GM12873 (cell line): Measurements from ENCODE around the gene ZC3HAV1.

Source experiments
- TF ChIP-seq, protein P1 (sequence below): IDR thresholded peaks from 2 replicates; pipeline ENCODE4 v1.5.1; 2012; ENCODE audit warnings: low read depth, mild to moderate bottlenecking, moderate library complexity, low read length, control low read depth; ENCODE audit not compliant: insufficient read depth; ENCODE audit errors: missing control alignments

The ZC3HAV1 gene

DNA sequence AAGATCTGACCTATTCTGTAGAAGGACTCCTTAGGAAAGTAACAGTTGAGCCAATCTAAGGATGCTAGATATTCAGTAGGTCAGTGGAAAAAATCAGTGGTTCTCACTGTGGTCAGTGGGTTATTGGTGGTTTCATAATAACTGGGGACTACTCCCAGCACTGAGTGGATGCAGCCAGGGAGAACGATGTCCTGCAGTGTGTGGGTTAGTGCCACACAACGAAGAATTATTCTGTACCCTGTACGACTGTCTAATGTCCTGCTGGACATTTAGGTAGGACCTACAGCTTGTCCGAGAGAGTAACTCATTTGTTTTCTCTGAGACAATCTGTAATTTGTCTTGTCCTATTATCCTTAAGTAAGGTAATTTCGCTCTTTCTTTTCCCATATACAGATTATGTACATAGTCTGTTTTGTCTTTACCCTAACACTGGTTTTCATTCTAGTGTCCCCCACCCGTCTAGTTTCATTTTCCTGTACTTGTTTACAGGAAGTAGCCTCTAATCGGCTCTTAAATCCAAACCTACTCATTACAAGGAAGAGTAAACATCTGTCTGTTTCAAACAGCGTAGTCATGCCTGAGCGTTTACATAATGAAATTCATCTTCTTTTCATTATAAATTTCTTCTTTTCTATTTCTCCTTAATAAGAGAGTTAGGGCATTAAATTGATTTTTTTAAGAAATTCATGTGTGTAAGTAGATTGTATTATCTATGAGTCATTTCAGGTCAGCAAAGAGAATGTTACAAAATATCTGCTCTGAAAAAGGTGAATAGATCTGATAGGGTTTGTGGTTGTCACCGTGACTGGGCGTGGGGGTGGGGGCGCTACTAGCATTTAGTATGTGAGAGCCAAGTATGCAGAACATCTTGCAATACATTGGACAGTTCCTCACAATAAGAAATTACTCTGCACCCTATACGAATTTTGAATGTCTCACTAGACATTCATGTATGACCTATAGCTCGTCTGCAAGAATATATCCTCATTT lies 65.4 kb downstream of the ZC3HAV1 start:
- TF ChIP-seq, protein P1, sequence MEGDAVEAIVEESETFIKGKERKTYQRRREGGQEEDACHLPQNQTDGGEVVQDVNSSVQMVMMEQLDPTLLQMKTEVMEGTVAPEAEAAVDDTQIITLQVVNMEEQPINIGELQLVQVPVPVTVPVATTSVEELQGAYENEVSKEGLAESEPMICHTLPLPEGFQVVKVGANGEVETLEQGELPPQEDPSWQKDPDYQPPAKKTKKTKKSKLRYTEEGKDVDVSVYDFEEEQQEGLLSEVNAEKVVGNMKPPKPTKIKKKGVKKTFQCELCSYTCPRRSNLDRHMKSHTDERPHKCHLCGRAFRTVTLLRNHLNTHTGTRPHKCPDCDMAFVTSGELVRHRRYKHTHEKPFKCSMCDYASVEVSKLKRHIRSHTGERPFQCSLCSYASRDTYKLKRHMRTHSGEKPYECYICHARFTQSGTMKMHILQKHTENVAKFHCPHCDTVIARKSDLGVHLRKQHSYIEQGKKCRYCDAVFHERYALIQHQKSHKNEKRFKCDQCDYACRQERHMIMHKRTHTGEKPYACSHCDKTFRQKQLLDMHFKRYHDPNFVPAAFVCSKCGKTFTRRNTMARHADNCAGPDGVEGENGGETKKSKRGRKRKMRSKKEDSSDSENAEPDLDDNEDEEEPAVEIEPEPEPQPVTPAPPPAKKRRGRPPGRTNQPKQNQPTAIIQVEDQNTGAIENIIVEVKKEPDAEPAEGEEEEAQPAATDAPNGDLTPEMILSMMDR: no peak

DNA sequence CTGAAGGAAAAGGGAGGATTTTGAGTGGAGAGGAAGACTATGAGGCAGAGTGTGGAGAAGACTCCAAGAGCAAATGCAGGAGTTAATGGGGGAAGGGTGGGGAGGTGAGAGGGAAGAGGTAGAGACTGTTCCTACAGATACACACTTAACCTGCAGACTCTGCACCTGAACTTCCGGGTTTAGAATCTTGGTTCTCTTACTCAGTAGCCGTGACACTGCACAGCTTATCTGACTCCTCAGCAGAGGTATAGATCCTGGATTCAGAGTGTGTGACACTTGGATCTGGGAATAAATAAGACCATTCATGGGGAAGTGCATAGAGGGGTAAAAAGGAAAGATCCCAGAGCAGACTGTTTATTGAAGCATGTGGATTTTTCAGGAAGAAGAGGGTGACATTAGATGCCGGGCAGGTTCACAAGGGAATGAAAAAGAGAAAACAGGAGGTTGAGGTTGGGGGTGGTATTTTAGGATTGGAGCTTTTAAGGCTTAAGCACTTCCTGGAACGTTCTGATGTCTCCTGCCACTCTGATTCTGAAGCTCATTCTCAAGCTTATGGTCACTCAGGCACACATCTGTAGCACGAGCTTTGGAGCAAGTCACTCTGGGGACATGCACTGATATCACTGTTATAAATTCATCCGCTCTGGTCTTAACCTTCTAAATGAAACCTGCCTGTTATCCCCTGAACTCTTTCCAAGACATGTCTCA lies 68.0 kb downstream of the ZC3HAV1 start:
- TF ChIP-seq, protein P1: no peak

DNA sequence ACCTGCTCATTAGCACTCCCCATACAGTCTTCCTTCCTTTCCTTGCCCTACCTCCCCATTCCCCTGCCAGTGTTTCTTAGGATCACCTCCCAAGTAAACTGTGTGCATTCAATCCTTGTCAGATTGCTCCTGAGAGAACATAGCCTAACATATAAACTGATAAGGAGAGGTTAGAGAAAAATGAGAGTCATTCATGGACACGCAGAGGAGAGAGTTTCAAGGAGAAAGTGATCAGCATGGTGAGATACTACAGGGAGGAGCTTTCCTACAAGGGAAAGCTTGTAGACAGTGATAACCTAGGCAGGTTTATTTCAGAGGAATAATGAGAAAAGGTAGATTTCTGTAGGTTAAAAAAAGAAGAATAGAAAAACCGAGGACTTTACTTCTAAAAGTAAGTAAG lies 70.8 kb downstream of the ZC3HAV1 start:
- TF ChIP-seq, protein P1: no peak

DNA sequence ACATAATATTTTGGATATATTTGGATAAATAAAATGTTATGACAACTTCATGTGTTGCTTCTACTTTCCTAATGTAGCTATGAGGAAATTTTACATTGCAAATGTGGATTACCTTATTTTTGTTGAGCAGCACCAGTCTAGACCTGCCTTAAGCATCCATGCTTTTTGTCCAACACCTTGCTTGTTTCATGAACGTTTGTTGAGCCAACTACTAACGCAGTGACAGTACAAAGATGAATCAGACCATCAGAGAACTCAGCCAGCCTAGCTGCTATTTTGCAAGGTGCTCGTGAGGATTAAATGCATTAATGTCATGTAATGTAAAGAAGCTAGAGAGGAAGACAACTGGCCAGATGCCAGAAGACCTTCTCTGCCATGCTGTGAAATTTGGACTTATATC lies 72.6 kb downstream of the ZC3HAV1 start:
- TF ChIP-seq, protein P1: no peak

DNA sequence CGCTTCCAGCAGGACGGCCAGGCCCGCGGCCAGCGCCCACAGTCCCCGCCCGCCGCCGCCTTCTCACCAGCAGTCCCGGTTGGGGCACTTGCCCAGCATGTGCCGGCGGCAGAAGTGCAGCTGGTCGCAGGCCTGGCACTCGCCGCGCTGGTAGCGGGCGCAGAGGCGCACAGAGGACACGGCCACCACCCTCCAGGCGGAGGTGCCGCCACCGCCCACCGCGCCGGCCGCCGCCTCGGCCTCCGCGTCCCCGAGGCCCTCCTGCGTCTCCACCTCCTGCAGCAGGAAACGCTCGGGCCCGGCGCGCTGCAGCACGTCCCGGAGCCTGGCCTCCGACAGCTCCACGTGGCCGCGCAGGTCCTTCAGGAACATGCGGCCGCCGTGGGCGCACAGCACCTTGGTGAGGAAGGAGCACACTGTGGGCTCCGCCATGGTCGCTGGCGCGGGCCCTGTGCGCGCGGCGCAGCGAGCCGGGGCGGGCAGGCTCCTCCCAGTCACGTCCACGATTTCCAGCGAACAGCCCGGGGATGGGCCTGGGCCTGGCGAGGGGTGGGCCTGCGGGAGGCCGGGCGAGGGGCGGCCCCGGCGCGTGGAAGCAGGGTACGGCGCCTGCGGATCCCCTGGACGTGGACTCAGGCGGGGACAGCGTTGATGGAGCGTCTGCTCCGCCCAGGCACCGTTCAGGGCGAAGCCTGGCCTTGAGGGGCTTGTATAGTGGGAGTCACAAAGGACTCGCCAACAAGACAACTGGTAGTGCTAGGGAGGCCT lies 73.8 kb downstream of the ZC3HAV1 start, which contains the start of gene ZC3HAV1L:
Gene ZC3HAV1L, minus strand, starts transcription at position 457 of the 768 bp plus-strand sequence. Its CDS starts 25 bp downstream, at position 432.
- TF ChIP-seq, protein P1: no peak

DNA sequence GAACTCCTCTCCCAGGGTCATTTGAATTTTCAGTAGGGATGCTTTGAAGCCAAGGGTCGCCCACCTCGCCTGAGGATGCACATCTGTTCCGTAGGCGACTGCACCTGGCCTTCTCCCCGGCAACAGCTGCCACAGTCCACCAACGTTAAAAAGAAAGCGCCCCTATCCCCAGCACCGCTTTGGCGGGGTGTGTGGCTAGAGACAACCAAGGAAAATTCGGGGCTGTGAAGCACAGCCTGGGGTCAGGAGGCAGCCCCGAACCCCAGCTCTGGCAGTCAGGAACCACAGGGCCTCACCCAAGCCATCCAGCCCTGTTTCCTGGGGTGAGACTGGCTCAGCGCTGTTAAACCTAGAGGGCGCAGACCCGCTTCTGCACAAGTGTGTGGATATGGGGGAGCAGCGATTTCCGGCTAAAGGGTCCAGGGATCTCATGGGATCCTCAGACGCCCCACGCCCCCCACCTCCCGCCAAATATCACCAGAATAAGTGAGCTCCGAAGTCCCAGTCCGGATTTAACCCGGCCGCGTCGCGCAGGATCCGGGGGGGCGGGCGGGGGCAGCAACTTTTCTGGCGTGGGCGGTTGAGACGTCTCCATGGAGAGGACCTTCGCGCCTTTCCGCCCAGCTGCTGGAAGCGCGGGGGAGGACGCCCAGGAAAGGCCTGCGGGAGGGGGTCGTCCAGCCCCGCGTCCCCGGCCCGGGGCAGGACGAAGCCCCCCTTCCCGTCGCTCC lies 74.5 kb downstream of the ZC3HAV1 start:
- TF ChIP-seq, protein P1: peak; percentile 6
